SK-N-SH treated with all-trans-retinoic acid at 6 μM for 48 hours (cell line): ENCODE measurements around the gene CCDC187.

Experiments used
- ATAC-seq: fragments of 200-7000 bp; cut with Tn5 transposase; 3 replicates; pipeline ENCODE4 v1.9.1; 2020; ENCODE audit warnings: mild to moderate bottlenecking, moderate library complexity
- ARNTL ChIP-seq: fragments of 450-650 bp; formaldehyde crosslinking; IDR thresholded peaks from 2 replicates; pipeline ENCODE4 v1.5.0; 2020; ENCODE audit warnings: low read depth, mild to moderate bottlenecking, moderate library complexity, borderline replicate concordance
- BACH2 ChIP-seq: fragments of 250-450 bp; sonication (Bioruptor Pico); IDR thresholded peaks from 2 replicates; pipeline ENCODE4 v1.9.0; 2021; ENCODE audit warnings: mild to moderate bottlenecking, borderline replicate concordance
- CSDC2 ChIP-seq: fragments of 250-450 bp; sonication (Bioruptor Pico); IDR thresholded peaks from 2 replicates; pipeline ENCODE4 v1.5.0; 2020; ENCODE audit warnings: mild to moderate bottlenecking, moderate library complexity
- GLIS3 ChIP-seq: fragments of 250-450 bp; sonication (Bioruptor Pico); IDR thresholded peaks from 2 replicates; pipeline ENCODE4 v1.5.0; 2020; ENCODE audit warnings: mild to moderate bottlenecking, moderate library complexity
- ISL1 ChIP-seq: fragments of 250-450 bp; sonication (Bioruptor Pico); IDR thresholded peaks from 2 replicates; pipeline ENCODE4 v2.1.2; 2022; ENCODE audit warnings: mild to moderate bottlenecking, moderate library complexity
- OSR1 ChIP-seq: fragments of 250-450 bp; sonication (Bioruptor Pico); IDR thresholded peaks from 2 replicates; pipeline ENCODE4 v1.8.0; 2022; ENCODE audit warnings: moderate library complexity, mild to moderate bottlenecking, inconsistent platforms
- PPARA ChIP-seq: fragments of 250-450 bp; sonication (Bioruptor Pico); IDR thresholded peaks from 2 replicates; pipeline ENCODE4 v1.5.0; 2020; ENCODE audit warnings: mild to moderate bottlenecking, borderline replicate concordance
- RARB ChIP-seq: fragments of 250-450 bp; sonication (Bioruptor Pico); IDR thresholded peaks from 2 replicates; pipeline ENCODE4 v1.8.0; 2021; ENCODE audit warnings: mild to moderate bottlenecking, moderate library complexity
- SNAI2 ChIP-seq: fragments of 250-450 bp; sonication (Bioruptor Pico); IDR thresholded peaks from 2 replicates; pipeline ENCODE4 v1.5.0; 2020; ENCODE audit warnings: mild to moderate bottlenecking, moderate library complexity
- TCF4 ChIP-seq: fragments of 250-450 bp; sonication (Bioruptor Pico); IDR thresholded peaks from 2 replicates; pipeline ENCODE4 v1.8.0; 2021; ENCODE audit warnings: mild to moderate bottlenecking, moderate library complexity, borderline replicate concordance
- ZC3H10 ChIP-seq: fragments of 250-450 bp; sonication (Bioruptor Pico); IDR thresholded peaks from 2 replicates; pipeline ENCODE4 v1.5.1; 2021; ENCODE audit warnings: mild to moderate bottlenecking, moderate library complexity
- ZFP3 ChIP-seq: fragments of 250-450 bp; sonication (Bioruptor Pico); IDR thresholded peaks from 2 replicates; pipeline ENCODE4 v1.5.0; 2020; ENCODE audit warnings: mild to moderate bottlenecking, moderate library complexity
- ZFP30 ChIP-seq: fragments of 450-650 bp; formaldehyde crosslinking; IDR thresholded peaks from 2 replicates; pipeline ENCODE4 v1.5.0; 2022; ENCODE audit warnings: mild to moderate bottlenecking, moderate library complexity
- ZNF70 ChIP-seq: fragments of 450-650 bp; formaldehyde crosslinking; IDR thresholded peaks from 2 replicates; pipeline ENCODE4 v1.5.0; 2020; ENCODE audit warnings: mild to moderate bottlenecking, moderate library complexity
- ZNF8 ChIP-seq: fragments of 450-650 bp; formaldehyde crosslinking; IDR thresholded peaks from 2 replicates; pipeline ENCODE4 v1.5.0; 2020; ENCODE audit warnings: mild to moderate bottlenecking, moderate library complexity
- TF ChIP-seq, protein P1 (sequence below): fragments of 250-450 bp; sonication (Bioruptor Pico); IDR thresholded peaks from 2 replicates; pipeline ENCODE4 v1.8.0; 2020; ENCODE audit warnings: mild to moderate bottlenecking, moderate library complexity, borderline replicate concordance
- TF ChIP-seq, protein P2 (sequence below): fragments of 250-450 bp; sonication (Bioruptor Pico); IDR thresholded peaks from 2 replicates; pipeline ENCODE4 v1.5.1; 2021; ENCODE audit warnings: mild to moderate bottlenecking, moderate library complexity
- TF ChIP-seq, protein P3 (sequence below): fragments of 250-450 bp; sonication (Bioruptor Pico); IDR thresholded peaks from 2 replicates; pipeline ENCODE4 v1.5.0; 2020; ENCODE audit warnings: mild to moderate bottlenecking, moderate library complexity
- TF ChIP-seq, protein P4 (sequence below): fragments of 250-450 bp; sonication (Bioruptor Pico); IDR thresholded peaks from 2 replicates; pipeline ENCODE4 v1.5.1; 2020; ENCODE audit warnings: low read depth, mild to moderate bottlenecking, moderate library complexity
- TF ChIP-seq, protein P5 (sequence below): fragments of 250-450 bp; sonication (Bioruptor Pico); IDR thresholded peaks from 2 replicates; pipeline ENCODE4 v1.8.0; 2021; ENCODE audit warnings: low read depth, mild to moderate bottlenecking, moderate library complexity, borderline replicate concordance

CCDC187 gene

DNA sequence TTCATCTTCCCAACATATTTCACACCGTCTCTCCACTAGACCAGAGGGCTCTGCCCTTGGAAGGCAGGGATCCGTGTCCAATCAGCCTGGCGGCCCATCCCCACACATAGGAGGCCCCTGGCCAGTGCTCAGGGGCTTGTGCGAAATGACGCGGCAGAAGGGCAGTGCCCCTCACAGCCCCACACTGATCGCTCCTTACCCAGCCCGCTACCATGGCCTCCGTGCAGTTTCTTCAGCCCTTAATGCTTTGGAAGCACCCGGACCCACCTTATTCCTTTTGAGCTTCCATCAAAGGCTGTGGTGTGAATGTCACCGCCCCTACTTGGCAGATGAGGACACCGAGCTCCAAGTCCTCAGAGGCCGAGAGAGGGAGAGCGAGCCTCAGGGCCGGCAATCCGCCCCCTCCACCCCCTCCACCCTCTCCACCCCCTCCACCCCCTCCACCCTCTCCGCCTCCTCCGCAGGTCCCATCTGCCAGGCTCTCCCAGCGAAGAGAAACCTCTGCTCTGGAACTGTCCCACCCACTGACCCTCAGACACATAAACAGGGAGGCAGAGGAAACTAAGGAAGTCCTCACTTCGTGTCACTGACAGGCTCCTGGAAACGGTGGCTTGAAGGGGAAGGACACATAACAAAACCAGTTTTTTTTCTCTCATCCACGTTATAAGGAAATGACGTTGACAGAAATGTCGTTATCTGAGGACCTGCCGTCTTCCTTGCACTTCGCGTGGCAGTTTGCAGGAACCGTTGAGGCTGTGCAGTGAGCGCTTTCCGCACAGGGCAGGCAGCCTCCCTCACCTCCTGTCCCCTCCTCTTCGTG is 72.2 kb downstream of the CCDC187 start (continued):
- TF ChIP-seq, protein P1, sequence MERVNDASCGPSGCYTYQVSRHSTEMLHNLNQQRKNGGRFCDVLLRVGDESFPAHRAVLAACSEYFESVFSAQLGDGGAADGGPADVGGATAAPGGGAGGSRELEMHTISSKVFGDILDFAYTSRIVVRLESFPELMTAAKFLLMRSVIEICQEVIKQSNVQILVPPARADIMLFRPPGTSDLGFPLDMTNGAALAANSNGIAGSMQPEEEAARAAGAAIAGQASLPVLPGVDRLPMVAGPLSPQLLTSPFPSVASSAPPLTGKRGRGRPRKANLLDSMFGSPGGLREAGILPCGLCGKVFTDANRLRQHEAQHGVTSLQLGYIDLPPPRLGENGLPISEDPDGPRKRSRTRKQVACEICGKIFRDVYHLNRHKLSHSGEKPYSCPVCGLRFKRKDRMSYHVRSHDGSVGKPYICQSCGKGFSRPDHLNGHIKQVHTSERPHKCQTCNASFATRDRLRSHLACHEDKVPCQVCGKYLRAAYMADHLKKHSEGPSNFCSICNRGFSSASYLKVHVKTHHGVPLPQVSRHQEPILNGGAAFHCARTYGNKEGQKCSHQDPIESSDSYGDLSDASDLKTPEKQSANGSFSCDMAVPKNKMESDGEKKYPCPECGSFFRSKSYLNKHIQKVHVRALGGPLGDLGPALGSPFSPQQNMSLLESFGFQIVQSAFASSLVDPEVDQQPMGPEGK (CRISPR knock-in tag), result no peak
- no peak for TF ChIP-seq TCF4
- no peak for TF ChIP-seq SNAI2 (CRISPR knock-in tag)
- TF ChIP-seq, protein P2, sequence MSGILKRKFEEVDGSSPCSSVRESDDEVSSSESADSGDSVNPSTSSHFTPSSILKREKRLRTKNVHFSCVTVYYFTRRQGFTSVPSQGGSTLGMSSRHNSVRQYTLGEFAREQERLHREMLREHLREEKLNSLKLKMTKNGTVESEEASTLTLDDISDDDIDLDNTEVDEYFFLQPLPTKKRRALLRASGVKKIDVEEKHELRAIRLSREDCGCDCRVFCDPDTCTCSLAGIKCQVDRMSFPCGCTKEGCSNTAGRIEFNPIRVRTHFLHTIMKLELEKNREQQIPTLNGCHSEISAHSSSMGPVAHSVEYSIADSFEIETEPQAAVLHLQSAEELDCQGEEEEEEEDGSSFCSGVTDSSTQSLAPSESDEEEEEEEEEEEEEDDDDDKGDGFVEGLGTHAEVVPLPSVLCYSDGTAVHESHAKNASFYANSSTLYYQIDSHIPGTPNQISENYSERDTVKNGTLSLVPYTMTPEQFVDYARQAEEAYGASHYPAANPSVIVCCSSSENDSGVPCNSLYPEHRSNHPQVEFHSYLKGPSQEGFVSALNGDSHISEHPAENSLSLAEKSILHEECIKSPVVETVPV (CRISPR knock-in tag), result no peak
- TF ChIP-seq BACH2 (CRISPR knock-in tag), result no peak
- TF ChIP-seq RARB (CRISPR knock-in tag), result no peak
- TF ChIP-seq ZFP3 (CRISPR knock-in tag), result no peak
- no peak for TF ChIP-seq PPARA (CRISPR knock-in tag)
- no peak for TF ChIP-seq ISL1 (CRISPR knock-in tag)

DNA sequence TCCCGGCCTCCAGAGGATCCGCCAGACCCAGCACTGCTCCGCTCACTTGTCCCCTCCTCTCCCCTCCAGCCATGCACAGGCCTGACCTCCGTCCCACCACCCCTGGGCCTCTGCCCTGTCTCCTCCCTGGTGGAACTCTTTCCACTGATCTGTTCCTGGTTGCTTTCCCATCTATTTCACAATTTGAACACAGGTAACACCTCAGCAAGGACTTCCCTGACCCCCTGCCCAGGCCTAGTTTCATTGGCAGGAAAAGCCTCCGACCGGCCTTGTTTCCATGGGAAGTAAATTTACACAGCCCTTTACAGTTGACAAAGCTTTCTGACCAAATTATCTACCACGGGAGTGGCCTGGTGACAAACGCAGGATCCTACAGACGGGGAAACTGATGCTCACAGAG is 73.1 kb downstream of the CCDC187 start:
- no peak for ATAC-seq
- TF ChIP-seq SNAI2 (CRISPR knock-in tag), result no peak
- no peak for TF ChIP-seq ZNF8 (CRISPR knock-in tag)
- TF ChIP-seq OSR1 (CRISPR knock-in tag), result no peak

DNA sequence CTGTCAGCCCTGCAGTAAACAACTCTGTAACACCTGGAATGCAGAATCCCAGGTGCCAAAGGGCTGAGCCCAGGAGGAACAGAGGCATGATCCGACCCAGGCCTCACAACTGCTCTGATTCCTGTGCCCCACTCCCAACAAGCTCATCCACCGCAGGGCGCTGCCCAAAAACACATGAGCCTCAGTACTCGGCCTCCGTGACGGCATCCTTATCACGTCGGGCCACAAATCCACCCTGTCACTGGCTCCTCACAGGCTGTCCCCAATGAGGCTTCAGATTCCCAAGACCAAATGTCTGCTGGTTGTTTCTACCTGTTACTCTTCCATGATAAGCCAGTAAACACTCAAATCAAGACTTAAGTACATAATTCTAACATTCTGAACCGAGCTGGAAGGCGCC is 73.5 kb downstream of the CCDC187 start:
- no peak for ATAC-seq
- TF ChIP-seq CSDC2, result no peak
- TF ChIP-seq ZNF70, result no peak
- no peak for TF ChIP-seq ARNTL
- TF ChIP-seq ZC3H10 (CRISPR knock-in tag), result no peak
- TF ChIP-seq ZFP3 (CRISPR knock-in tag), result no peak
- TF ChIP-seq, protein P3, sequence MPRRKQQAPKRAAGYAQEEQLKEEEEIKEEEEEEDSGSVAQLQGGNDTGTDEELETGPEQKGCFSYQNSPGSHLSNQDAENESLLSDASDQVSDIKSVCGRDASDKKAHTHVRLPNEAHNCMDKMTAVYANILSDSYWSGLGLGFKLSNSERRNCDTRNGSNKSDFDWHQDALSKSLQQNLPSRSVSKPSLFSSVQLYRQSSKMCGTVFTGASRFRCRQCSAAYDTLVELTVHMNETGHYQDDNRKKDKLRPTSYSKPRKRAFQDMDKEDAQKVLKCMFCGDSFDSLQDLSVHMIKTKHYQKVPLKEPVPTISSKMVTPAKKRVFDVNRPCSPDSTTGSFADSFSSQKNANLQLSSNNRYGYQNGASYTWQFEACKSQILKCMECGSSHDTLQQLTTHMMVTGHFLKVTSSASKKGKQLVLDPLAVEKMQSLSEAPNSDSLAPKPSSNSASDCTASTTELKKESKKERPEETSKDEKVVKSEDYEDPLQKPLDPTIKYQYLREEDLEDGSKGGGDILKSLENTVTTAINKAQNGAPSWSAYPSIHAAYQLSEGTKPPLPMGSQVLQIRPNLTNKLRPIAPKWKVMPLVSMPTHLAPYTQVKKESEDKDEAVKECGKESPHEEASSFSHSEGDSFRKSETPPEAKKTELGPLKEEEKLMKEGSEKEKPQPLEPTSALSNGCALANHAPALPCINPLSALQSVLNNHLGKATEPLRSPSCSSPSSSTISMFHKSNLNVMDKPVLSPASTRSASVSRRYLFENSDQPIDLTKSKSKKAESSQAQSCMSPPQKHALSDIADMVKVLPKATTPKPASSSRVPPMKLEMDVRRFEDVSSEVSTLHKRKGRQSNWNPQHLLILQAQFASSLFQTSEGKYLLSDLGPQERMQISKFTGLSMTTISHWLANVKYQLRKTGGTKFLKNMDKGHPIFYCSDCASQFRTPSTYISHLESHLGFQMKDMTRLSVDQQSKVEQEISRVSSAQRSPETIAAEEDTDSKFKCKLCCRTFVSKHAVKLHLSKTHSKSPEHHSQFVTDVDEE (CRISPR knock-in tag), result no peak
- TF ChIP-seq, protein P4, sequence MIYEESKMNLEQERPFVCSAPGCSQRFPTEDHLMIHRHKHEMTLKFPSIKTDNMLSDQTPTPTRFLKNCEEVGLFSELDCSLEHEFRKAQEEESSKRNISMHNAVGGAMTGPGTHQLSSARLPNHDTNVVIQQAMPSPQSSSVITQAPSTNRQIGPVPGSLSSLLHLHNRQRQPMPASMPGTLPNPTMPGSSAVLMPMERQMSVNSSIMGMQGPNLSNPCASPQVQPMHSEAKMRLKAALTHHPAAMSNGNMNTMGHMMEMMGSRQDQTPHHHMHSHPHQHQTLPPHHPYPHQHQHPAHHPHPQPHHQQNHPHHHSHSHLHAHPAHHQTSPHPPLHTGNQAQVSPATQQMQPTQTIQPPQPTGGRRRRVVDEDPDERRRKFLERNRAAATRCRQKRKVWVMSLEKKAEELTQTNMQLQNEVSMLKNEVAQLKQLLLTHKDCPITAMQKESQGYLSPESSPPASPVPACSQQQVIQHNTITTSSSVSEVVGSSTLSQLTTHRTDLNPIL (CRISPR knock-in tag), result no peak
- no peak for TF ChIP-seq OSR1 (CRISPR knock-in tag)
- no peak for TF ChIP-seq ZFP30 (CRISPR knock-in tag)
- TF ChIP-seq ISL1 (CRISPR knock-in tag), result no peak
- TF ChIP-seq GLIS3 (CRISPR knock-in tag), result no peak
- no peak for TF ChIP-seq ZNF8 (CRISPR knock-in tag)
- TF ChIP-seq, protein P1 (CRISPR knock-in tag), result no peak
- TF ChIP-seq, protein P5, sequence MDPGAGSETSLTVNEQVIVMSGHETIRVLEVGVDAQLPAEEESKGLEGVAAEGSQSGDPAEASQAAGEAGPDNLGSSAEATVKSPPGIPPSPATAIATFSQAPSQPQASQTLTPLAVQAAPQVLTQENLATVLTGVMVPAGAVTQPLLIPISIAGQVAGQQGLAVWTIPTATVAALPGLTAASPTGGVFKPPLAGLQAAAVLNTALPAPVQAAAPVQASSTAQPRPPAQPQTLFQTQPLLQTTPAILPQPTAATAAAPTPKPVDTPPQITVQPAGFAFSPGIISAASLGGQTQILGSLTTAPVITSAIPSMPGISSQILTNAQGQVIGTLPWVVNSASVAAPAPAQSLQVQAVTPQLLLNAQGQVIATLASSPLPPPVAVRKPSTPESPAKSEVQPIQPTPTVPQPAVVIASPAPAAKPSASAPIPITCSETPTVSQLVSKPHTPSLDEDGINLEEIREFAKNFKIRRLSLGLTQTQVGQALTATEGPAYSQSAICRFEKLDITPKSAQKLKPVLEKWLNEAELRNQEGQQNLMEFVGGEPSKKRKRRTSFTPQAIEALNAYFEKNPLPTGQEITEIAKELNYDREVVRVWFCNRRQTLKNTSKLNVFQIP, result no peak
- TF ChIP-seq, protein P2 (CRISPR knock-in tag), result no peak
